Measurements from ENCODE around the gene TPM2.

GRCh38 chr9:35698231-35698630 is 8.5 kb upstream of the TPM2 start:
- TF ChIP-seq ZC3H10 (CRISPR knock-in tag; IDR thresholded peaks at IDR 0.05) = no peak
- TF ChIP-seq ESRRG (CRISPR knock-in tag; IDR thresholded peaks at IDR 0.05) = no peak
- TF ChIP-seq ZNF565 (CRISPR knock-in tag; conservative IDR thresholded peaks at IDR 0.05; ENCODE audit: low read depth) = no peak
- TF ChIP-seq CSRNP3 (CRISPR knock-in tag; IDR thresholded peaks at IDR 0.05) = no peak
- no peak for TF ChIP-seq PATZ1 (CRISPR knock-in tag; IDR thresholded peaks at IDR 0.05; ENCODE audit: borderline replicate concordance)
- no peak for TF ChIP-seq ISL1 (CRISPR knock-in tag; IDR thresholded peaks at IDR 0.05)
- TF ChIP-seq CREB5 (CRISPR knock-in tag; IDR thresholded peaks at IDR 0.05; ENCODE audit: low read depth) = no peak
- no peak for TF ChIP-seq TCF4 (CRISPR knock-in tag; IDR thresholded peaks at IDR 0.05; ENCODE audit: borderline replicate concordance)
